Subcutaneous preadipocyte (primary cell): ENCODE measurements around the gene MIPOL1. TPM values are rescaled to one million over a fixed set of nuclear protein-coding genes. Genes with fewer than 3 reads are reported as not detected.

Source experiments
- small RNA-seq: library from RNA; depleted of rRNA; stranded (forward); fragments of <200 nt; gene quantifications from one replicate; pipeline ENCODE3, GENCODE V24; 2012
- total RNA-seq: library from RNA; depleted of rRNA; stranded (reverse); fragments of >200 nt; gene quantifications from 2 replicates; pipeline ENCODE4 v1.2.3, GENCODE V29; 2012

The MIPOL1 gene, protein sequence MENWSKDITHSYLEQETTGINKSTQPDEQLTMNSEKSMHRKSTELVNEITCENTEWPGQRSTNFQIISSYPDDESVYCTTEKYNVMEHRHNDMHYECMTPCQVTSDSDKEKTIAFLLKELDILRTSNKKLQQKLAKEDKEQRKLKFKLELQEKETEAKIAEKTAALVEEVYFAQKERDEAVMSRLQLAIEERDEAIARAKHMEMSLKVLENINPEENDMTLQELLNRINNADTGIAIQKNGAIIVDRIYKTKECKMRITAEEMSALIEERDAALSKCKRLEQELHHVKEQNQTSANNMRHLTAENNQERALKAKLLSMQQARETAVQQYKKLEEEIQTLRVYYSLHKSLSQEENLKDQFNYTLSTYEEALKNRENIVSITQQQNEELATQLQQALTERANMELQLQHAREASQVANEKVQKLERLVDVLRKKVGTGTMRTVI
- 8.5 and 11.3 TPM in 2 replicates for total RNA-seq

GRCh38 chr14:37197421-37198272 is at the start of gene MIPOL1:
Gene MIPOL1, plus strand, starts transcription at chr14:37197937. Its CDS starts 49,952 bp downstream, at chr14:37247889.

DNA sequence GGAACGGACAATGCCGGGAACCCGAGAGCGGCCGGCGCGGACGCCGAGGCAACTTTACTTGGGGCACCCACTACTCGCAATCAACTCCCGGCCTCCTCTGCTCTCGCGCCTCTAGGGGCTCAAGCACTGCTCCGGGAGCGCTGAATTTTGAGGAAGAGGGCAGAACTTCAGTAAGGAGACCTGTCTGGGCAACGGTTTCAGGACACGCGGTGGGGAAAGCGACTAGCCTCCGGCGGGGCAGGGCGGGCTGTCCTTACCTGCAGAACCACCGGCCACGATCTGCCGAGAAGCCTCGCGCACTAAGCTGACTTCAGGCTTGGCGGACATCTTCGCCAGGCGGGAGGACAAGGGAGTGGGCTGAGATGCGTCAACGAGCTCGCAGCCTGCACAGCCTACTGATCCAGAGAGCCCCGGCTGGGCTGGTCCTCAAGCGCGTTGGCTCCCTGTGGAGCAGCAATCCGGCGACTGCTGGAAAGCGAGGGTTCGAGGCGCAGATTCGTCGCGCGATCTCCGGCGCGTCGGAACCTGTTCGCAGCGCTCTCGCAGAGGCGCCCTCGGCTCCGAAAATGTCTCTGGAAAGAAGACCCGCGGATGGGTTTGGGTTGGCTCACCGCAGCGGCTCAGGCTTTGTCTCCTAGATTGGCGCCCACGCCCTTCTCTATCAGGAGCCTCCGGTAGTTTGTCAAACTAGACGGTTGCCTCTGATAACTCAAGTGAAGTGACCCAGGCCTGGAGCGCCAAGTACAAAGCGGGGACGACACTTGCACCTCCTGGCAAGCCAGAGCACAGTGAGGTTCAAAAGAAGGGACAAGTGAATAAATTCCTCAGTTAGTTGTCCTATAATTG is 25.5 kb upstream of the MIPOL1 start, which contains the start of gene SLC25A21:
Gene SLC25A21 (minus strand): TSS at position 583 of the 846 bp plus-strand sequence.

GRCh38 chr14:37594971-37595808 is 397.5 kb downstream of the MIPOL1 start, which contains the start of the genes FOXA1 and TTC6:
Gene FOXA1, minus strand, starts transcription at chr14:37595249. Its CDS starts 277 bp downstream, at chr14:37594972.
Gene TTC6, plus strand, starts transcription at chr14:37595629. Its CDS starts 26,436 bp downstream, at chr14:37622065.

Small RNA genes lying within 50 kb of the gene (small RNA-seq; reads per million reads assigned to genes)
- gene RNU6-273P = not detected
- not detected for gene RNU6-886P

Other genes with a start within 250 kb of the MIPOL1 start
- 0.39 and 1.1 TPM in 2 replicates for gene SLC25A21, start 25.3 kb upstream of the MIPOL1 start, total RNA-seq